H1 (cell line): ENCODE results near the gene LSM5. TPM values are rescaled to one million over a fixed set of nuclear protein-coding genes. Genes with fewer than 3 reads are reported as not detected.

Experiments
- CHD7 ChIP-seq: fragments of 300-600 bp; sonication (generic); IDR thresholded peaks from 2 replicates; pipeline ENCODE4 v1.7.1; 2012; ENCODE audit warnings: low read length, moderate library complexity, mild to moderate bottlenecking, inconsistent platforms; ENCODE audit not compliant: insufficient replicate concordance
- MAFK ChIP-seq: IDR thresholded peaks from 2 replicates; pipeline ENCODE4 v1.6.1; 2012; ENCODE audit warnings: low read depth, mild to moderate bottlenecking, improper control_type of control experiment, low read length
- SIX5 ChIP-seq: IDR thresholded peaks from 2 replicates; pipeline ENCODE4 v1.6.1; 2011; ENCODE audit warnings: mild to moderate bottlenecking, low read depth, low read length
- TBP ChIP-seq: IDR thresholded peaks from 2 replicates; pipeline ENCODE4 v1.6.1; 2011; ENCODE audit warnings: low read depth, low read length, improper control_type of control experiment
- polyA plus RNA-seq, 7 experiments: library from polyadenylated mRNA; depleted of rRNA in 3 of 7; stranded (reverse) in 5 of 7; unstranded in 2 of 7; fragments of >200 nt in 5 of 7; fragments of 200-250 nt in 2 of 7; gene quantifications; 1 replicate in 5 of 7; 2 replicates in 1 of 7; 4 replicates in 1 of 7; pipeline versions ENCODE4 v1.2.1 to v1.2.3, GENCODE V29; 2011 to 2013; ENCODE audit warnings: missing spikeins in 2 of 7, mixed read lengths in 2 of 7
- total RNA-seq: library from RNA; stranded (reverse); fragmentation: NEBNext Ultra II Directional; extraction: Animal tissue kit (Norgen Biotek cat#: 25700); gene quantifications from 2 replicates; pipeline ENCODE4 v1.2.1, GENCODE V29; 2021
- TF ChIP-seq, protein P1 (sequence below): IDR thresholded peaks from 2 replicates; pipeline ENCODE4 v1.6.1; 2012; ENCODE audit warnings: inconsistent platforms

LSM5 gene
- total and polyA plus RNA-seq, 2 of the 8 experiments (the other 6 are each of a cell fraction or from before 2014, with no cell fraction given): 58.9 to 103 TPM

- TF ChIP-seq SIX5 (no peak), CHD7 (no peak), TBP (no peak), MAFK (no peak)
- TF ChIP-seq, protein P1, sequence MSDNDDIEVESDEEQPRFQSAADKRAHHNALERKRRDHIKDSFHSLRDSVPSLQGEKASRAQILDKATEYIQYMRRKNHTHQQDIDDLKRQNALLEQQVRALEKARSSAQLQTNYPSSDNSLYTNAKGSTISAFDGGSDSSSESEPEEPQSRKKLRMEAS: no peak
- TF ChIP-seq, all 59 proteins: peak for 0
These were observed 9.0 kb downstream of the LSM5 start (continued) for GRCh38 chr7:32481176-32481575.
